H1 (cell line): ENCODE data around the gene SLC26A1.

Experiments
- BCL11A ChIP-seq, 2 experiments: IDR thresholded peaks; one replicate each; pipeline ENCODE4 v1.6.1; 2011; ENCODE audit warnings: low read depth in 2 of 2, low read length in 2 of 2, mild to moderate bottlenecking in 2 of 2
- EP300 ChIP-seq, 2 experiments: IDR thresholded peaks; 1 replicate in 1 of 2; 2 replicates in 1 of 2; pipeline ENCODE4 v1.6.1; 2011 to 2012; ENCODE audit warnings: low read depth in 2 of 2, low read length in 2 of 2, mild to moderate bottlenecking in 2 of 2, borderline replicate concordance in 1 of 2, inconsistent platforms in 1 of 2, moderate library complexity in 1 of 2
- JUND ChIP-seq: IDR thresholded peaks from 2 replicates; pipeline ENCODE4 v1.6.1; 2011; ENCODE audit warnings: mild to moderate bottlenecking, improper control_type of control experiment, low read length
- POLR2A ChIP-seq, 2 experiments: IDR thresholded peaks; 1 replicate in 1 of 2; 2 replicates in 1 of 2; pipeline ENCODE4 v1.6.1; 2011; ENCODE audit warnings: low read depth in 2 of 2, low read length in 2 of 2, mild to moderate bottlenecking in 2 of 2; ENCODE audit errors: control extremely low read depth in 1 of 2
- POLR2AphosphoS5 ChIP-seq: IDR thresholded peaks from 2 replicates; pipeline ENCODE4 v1.6.1; 2011; ENCODE audit warnings: low read depth, low read length
- RNF2 ChIP-seq: fragments of 200-900, 300-1000 bp; sonication (generic); IDR thresholded peaks from 2 replicates; pipeline ENCODE4 v1.7.1; 2016; ENCODE audit warnings: borderline replicate concordance, low read depth, mild to moderate bottlenecking, antibody characterized with exemption, low read length; ENCODE audit not compliant: poor library complexity, severe bottlenecking; ENCODE audit errors: missing control alignments
- SRF ChIP-seq: IDR thresholded peaks from 2 replicates; pipeline ENCODE4 v1.6.1; 2011; ENCODE audit warnings: mild to moderate bottlenecking, low read depth, low read length, moderate library complexity
- SUZ12 ChIP-seq: fragments of 200-600 bp; sonication (generic); IDR thresholded peaks from 2 replicates; pipeline ENCODE4 v1.6.1; 2012; ENCODE audit warnings: mild to moderate bottlenecking, inconsistent platforms, low read length, moderate library complexity, mixed read lengths
- TEAD4 ChIP-seq: IDR thresholded peaks from 2 replicates; pipeline ENCODE4 v1.6.1; 2012; ENCODE audit warnings: low read depth, low read length, inconsistent platforms, mixed read lengths
- TF ChIP-seq, protein P1 (sequence below), 3 experiments: IDR thresholded peaks; 1 replicate in 2 of 3; 2 replicates in 1 of 3; pipeline versions ENCODE4 v1.5.1 to v1.6.1; 2011; ENCODE audit warnings: low read length in 3 of 3, mild to moderate bottlenecking in 3 of 3, inconsistent platforms in 2 of 3, low read depth in 1 of 3, moderate library complexity in 1 of 3; ENCODE audit not compliant: insufficient read depth in 1 of 3; ENCODE audit errors: control extremely low read depth in 1 of 3
- TF ChIP-seq, protein P2 (sequence below): IDR thresholded peaks from 2 replicates; pipeline ENCODE4 v1.6.1; 2011; ENCODE audit warnings: low read depth, mild to moderate bottlenecking, low read length; ENCODE audit not compliant: insufficient read depth
- TF ChIP-seq, protein P3 (sequence below): IDR thresholded peaks from 2 replicates; pipeline ENCODE4 v1.6.1; 2012; ENCODE audit warnings: inconsistent platforms
- TF ChIP-seq, protein P4 (sequence below): IDR thresholded peaks from 2 replicates; pipeline ENCODE4 v1.6.1; 2011; ENCODE audit warnings: low read length, improper control_type of control experiment

DNA sequence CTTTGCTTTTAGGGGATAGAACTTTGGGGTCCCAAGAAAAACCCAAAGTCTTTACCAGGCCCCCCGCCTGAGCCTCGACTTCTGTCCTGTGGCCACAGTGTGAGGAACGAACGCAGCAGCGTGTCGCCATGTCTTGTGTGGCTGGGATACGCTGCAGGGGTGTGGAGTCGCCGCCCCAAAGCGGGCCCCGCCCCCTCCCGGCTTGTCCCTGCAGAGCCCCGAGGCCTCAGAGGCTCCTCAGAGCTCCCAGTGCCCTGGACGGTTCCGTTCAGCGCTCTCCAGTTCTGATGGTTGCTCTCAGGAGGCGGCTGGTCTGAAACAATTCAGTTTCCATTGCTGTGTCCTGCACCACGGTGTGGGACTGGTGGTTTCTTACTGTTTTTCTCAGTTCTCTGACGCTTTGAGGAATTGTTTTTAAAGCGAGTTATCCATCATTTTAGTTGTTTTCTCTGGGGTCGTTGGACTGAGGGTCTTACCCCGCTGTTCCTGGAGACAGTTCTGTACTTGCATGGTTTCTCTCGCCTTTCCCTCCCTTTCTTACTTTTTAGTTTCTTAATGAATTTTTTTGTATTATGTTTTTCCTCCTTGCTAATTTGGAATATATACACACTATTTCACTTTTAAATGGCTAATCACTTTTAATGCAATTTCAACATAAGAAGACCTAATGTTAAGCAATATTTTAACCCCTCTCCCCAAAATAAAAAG lies 7.9 kb downstream of the SLC26A1 start:
- TF ChIP-seq, protein P1, sequence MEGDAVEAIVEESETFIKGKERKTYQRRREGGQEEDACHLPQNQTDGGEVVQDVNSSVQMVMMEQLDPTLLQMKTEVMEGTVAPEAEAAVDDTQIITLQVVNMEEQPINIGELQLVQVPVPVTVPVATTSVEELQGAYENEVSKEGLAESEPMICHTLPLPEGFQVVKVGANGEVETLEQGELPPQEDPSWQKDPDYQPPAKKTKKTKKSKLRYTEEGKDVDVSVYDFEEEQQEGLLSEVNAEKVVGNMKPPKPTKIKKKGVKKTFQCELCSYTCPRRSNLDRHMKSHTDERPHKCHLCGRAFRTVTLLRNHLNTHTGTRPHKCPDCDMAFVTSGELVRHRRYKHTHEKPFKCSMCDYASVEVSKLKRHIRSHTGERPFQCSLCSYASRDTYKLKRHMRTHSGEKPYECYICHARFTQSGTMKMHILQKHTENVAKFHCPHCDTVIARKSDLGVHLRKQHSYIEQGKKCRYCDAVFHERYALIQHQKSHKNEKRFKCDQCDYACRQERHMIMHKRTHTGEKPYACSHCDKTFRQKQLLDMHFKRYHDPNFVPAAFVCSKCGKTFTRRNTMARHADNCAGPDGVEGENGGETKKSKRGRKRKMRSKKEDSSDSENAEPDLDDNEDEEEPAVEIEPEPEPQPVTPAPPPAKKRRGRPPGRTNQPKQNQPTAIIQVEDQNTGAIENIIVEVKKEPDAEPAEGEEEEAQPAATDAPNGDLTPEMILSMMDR (IDR thresholded peaks at IDR 0.05; ENCODE audit: control extremely low read depth in 1 of 3, insufficient read depth in 1 of 3, low read depth in 1 of 3, low read length in 3 of 3) = 0 out of 4 replicates have a peak, but pooled peaks of 1 of the 3 experiments have one; percentile 4
- TF ChIP-seq POLR2AphosphoS5 (no peak), SRF (no peak), POLR2A (IDR thresholded peaks at IDR 0.05; ENCODE audit: control extremely low read depth in 1 of 2, low read depth in 2 of 2, low read length in 2 of 2) (no peak), RNF2 (no peak), BCL11A (IDR thresholded peaks at IDR 0.05; ENCODE audit: low read depth in 2 of 2, low read length in 2 of 2) (no peak), EP300 (IDR thresholded peaks at IDR 0.05; ENCODE audit: borderline replicate concordance in 1 of 2, low read depth in 2 of 2, low read length in 2 of 2) (no peak), TEAD4 (no peak), JUND (no peak), SUZ12 (peak; percentile 16; the same call in 1 of the 2 replicates)
- TF ChIP-seq, protein P2, sequence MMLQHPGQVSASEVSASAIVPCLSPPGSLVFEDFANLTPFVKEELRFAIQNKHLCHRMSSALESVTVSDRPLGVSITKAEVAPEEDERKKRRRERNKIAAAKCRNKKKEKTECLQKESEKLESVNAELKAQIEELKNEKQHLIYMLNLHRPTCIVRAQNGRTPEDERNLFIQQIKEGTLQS = no peak
- TF ChIP-seq, protein P3, sequence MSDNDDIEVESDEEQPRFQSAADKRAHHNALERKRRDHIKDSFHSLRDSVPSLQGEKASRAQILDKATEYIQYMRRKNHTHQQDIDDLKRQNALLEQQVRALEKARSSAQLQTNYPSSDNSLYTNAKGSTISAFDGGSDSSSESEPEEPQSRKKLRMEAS = no peak
- TF ChIP-seq, protein P4, sequence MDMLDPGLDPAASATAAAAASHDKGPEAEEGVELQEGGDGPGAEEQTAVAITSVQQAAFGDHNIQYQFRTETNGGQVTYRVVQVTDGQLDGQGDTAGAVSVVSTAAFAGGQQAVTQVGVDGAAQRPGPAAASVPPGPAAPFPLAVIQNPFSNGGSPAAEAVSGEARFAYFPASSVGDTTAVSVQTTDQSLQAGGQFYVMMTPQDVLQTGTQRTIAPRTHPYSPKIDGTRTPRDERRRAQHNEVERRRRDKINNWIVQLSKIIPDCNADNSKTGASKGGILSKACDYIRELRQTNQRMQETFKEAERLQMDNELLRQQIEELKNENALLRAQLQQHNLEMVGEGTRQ = 0 out of 2 replicates have a peak, but pooled peaks have one; percentile 28
